M059J (cell line): Measurements from ENCODE around the gene ASAH2B. TPM values are rescaled to one million over a fixed set of nuclear protein-coding genes. Genes with fewer than 3 reads are reported as not detected.
"Not testable (repeated sequence)": the region's sequence is repeated elsewhere in the genome, so short reads cannot be mapped to it uniquely, and the experiment has no call there.

Experiments used
- DNase-seq: peaks from one replicate; pipeline ENCODE4 v3.0.0-alpha.2; 2012; ENCODE audit warnings: low read depth
- total RNA-seq: library from RNA; depleted of rRNA; stranded (reverse); fragments of >200 nt; shearing (Covaris generic); gene quantifications from 2 replicates; pipeline ENCODE4 v1.2.3, GENCODE V29; 2014; rRNA removed

Gene ASAH2B
- 3.1 and 4.9 TPM in 2 replicates for total RNA-seq

GRCh38 chr10:50739618-50740292 is at the start of gene ASAH2B:
Gene ASAH2B (plus strand): TSS chr10:50739936. CDS start chr10:50745131, 5,195 bp downstream.
- peak; percentile 84 for DNase-seq

- not testable (repeated sequence) for DNase-seq
Observed at GRCh38 chr10:50697819-50698218, 41.9 kb upstream of the ASAH2B start.

GRCh38 chr10:50701947-50702346 is 37.8 kb upstream of the ASAH2B start:
- peak; percentile 11 for DNase-seq

- DNase-seq: not testable (repeated sequence)
Observed at GRCh38 chr10:50702997-50703396, 36.7 kb upstream of the ASAH2B start.

GRCh38 chr10:50704436-50705079 is 35.2 kb upstream of the ASAH2B start:
- DNase-seq: peak; percentile 42

- DNase-seq: not testable (repeated sequence)
Observed at GRCh38 chr10:50706006-50706405, 33.7 kb upstream of the ASAH2B start.

- DNase-seq: not testable (repeated sequence)
Observed at GRCh38 chr10:50710241-50710640, 29.5 kb upstream of the ASAH2B start.

- not testable (repeated sequence) for DNase-seq
Observed at GRCh38 chr10:50723812-50724211, 15.9 kb upstream of the ASAH2B start.

GRCh38 chr10:50728112-50728511 is 11.6 kb upstream of the ASAH2B start:
- not testable (repeated sequence) for DNase-seq

- not testable (repeated sequence) for DNase-seq
Observed at GRCh38 chr10:50738987-50739617, 634 bp upstream of the ASAH2B start.

GRCh38 chr10:50740293-50740648 is 535 bp downstream of the ASAH2B start:
- peak; percentile 79 for DNase-seq

GRCh38 chr10:50742820-50743219 is 3.1 kb downstream of the ASAH2B start:
- DNase-seq: not testable (repeated sequence)

- peak; percentile 91 for DNase-seq
Observed at GRCh38 chr10:50766774-50767513, 27.2 kb downstream of the ASAH2B start.

- DNase-seq: not testable (repeated sequence)
Observed at GRCh38 chr10:50772042-50772441, 32.3 kb downstream of the ASAH2B start.

GRCh38 chr10:50774868-50775267 is 35.1 kb downstream of the ASAH2B start:
- DNase-seq: not testable (repeated sequence)

GRCh38 chr10:50780036-50780435 is 40.3 kb downstream of the ASAH2B start:
- peak; percentile 14 for DNase-seq

GRCh38 chr10:50782017-50782416 is 42.3 kb downstream of the ASAH2B start:
- not testable (repeated sequence) for DNase-seq

- not testable (repeated sequence) for DNase-seq
Observed at GRCh38 chr10:50787962-50788361, 48.2 kb downstream of the ASAH2B start.

- peak; percentile 42 for DNase-seq
Observed at GRCh38 chr10:50788951-50789945, 49.5 kb downstream of the ASAH2B start.

GRCh38 chr10:50794490-50794889 is 54.8 kb downstream of the ASAH2B start:
- DNase-seq: no peak

- no peak for DNase-seq
Observed at GRCh38 chr10:50796693-50797092, 57.0 kb downstream of the ASAH2B start.
